Heart left ventricle (tissue), 16 donors: ENCODE results near the gene CNTFR. TPM values are rescaled to one million over a fixed set of nuclear protein-coding genes. Genes with fewer than 3 reads are reported as not detected.
A peak's percentile ranks its signal among the peaks of the same experiment; 100 is the strongest.

Source experiments
- ATAC-seq, 4 donors: fragments of 200-7000 bp; cut with Tn5 transposase; one replicate each; pipeline ENCODE4 v1.9.1; 2020 to 2022; ENCODE audit warnings: moderate library complexity in 4 of 4, mild to moderate bottlenecking in 3 of 4, moderate number of reproducible peaks in 1 of 4
- DNase-seq, 5 donors: peaks; one replicate each; pipeline ENCODE4 v3.0.0-alpha.2; 2020
- H3K27ac ChIP-seq, 12 donors: fragments of 200-600 bp; sonication (generic) in 4 of 12; one replicate each; pipeline versions ENCODE4 v1.5.0 to v1.8.0; 2016 to 2022; ENCODE audit warnings: mild to moderate bottlenecking in 2 of 12
- H3K27me3 ChIP-seq, 9 donors: fragments of 200-600 bp; sonication (generic) in 2 of 9; one replicate each; pipeline versions ENCODE4 v1.5.1 to v1.8.0; 2016 to 2022; ENCODE audit warnings: mild to moderate bottlenecking in 3 of 9
- H3K36me3 ChIP-seq, 9 donors: fragments of 200-600 bp; sonication (generic) in 2 of 9; one replicate each; pipeline versions ENCODE4 v1.5.0 to v1.8.0; 2018 to 2022; ENCODE audit warnings: mild to moderate bottlenecking in 2 of 9
- H3K4me1 ChIP-seq, 12 donors: fragments of 200-600 bp; sonication (generic) in 4 of 12; one replicate each; pipeline versions ENCODE4 v1.5.0 to v1.8.0; 2016 to 2022; ENCODE audit warnings: mild to moderate bottlenecking in 3 of 12
- H3K4me3 ChIP-seq, 12 donors: fragments of 200-600 bp; sonication (generic) in 4 of 12; one replicate each; pipeline versions ENCODE4 v1.5.0 to v1.8.0; 2017 to 2022; ENCODE audit warnings: mild to moderate bottlenecking in 9 of 12, moderate library complexity in 4 of 12
- H3K9me3 ChIP-seq, 12 donors: fragments of 200-600 bp; sonication (generic) in 4 of 12; one replicate each; pipeline versions ENCODE4 v1.5.0 to v1.8.0; 2016 to 2022; ENCODE audit warnings: mild to moderate bottlenecking in 1 of 12
- CTCF ChIP-seq, 12 donors: fragments of 200-600 bp; sonication (generic) in 4 of 12; IDR thresholded peaks; one replicate each; pipeline versions ENCODE4 v1.5.0 to v1.8.0; 2018 to 2022; ENCODE audit warnings: antibody characterized with exemption in 12 of 12, mild to moderate bottlenecking in 5 of 12
- POLR2A ChIP-seq, 2 donors: fragments of 450-650 bp; IDR thresholded peaks; one replicate each; pipeline ENCODE4 v1.6.1; 2017; ENCODE audit warnings: antibody characterized with exemption in 2 of 2, mild to moderate bottlenecking in 2 of 2, moderate library complexity in 2 of 2
- WGBS, 4 donors: extraction: QIAGEN DNeasy Blood & Tissue Kit in 2 of 4; methylation state at CpG; one replicate each; pipeline versions ENCODE4 v1.1.5 to v1.1.7; 2013 to 2018; 5-methylcytosine and 5-hydroxymethylcytosine counted together
- intact Hi-C, 10 donors: fragments of 100-400 bp; cut with DNase I; formaldehyde crosslinking; loops; one replicate each; pipeline versions ENCODE4 v1.11.1 to v1.14.2; 2022
- polyA plus RNA-seq, 2 donors: library from polyadenylated mRNA; stranded (reverse); fragments of 200-250 nt; gene quantifications; one replicate each; pipeline ENCODE4 v1.2.3, GENCODE V29; 2013
- total RNA-seq, 9 donors: library from RNA; depleted of rRNA in 2 of 9; stranded (reverse); fragments of >200 nt in 2 of 9; fragmentation: NEBNext Ultra II Directional in 3 of 9; extraction: Animal tissue kit (Norgen Biotek cat#: 25700) in 3 of 9; gene quantifications; one replicate each; pipeline versions ENCODE4 v1.1.0 to v1.2.4, GENCODE V29; 2016 to 2023
- donor health status: ischemic (EF 13 %, LVEDD 7.1; RV severe dilation, severe dysfunction).
- donor health status: healthy with polysubstance abuse.
- donor health status: DM: no; HTN: yes; CAD: no.
- donor health status: DM: no; HTN: no; CAD: no.
- donor health status: ischemic (EF 25% LVEDD 6.9; RV normal size, moderate dysfunction).
- donor health status: ischemic (EF 25% LVEDD 5.7; RV mildly dilated, moderate dysfunction).
- donor health status: healthy.
- donor health status: DM: yes; HTN: yes; CAD: no.
- donor health status: ischemic (EF 35%, LVEDD 5.7; RV mildly dilated, moderate dysfunction).
- donor health status: nonischemic (EF 11% LVEDD 7.7; RV severe dilation, severe dysfunction).
- donor health status: DM: yes; HTN: yes; CAD: no.
- donor health status: PGD.
- donor health status: ischemic (EF 29% LVEDD 5.4; RV normal size, mild dysfunction).
- donor health status: nonischemic (EF 23%, LVEDD 6.1; RV moderate dilation, normal function).

The CNTFR gene
- total and polyA plus RNA-seq, 11 donors: 0.43 to 9.8 (median 2.0) TPM

GRCh38 chr9:34588671-34589635 is 571 bp downstream of the CNTFR start:
- Histone ChIP-seq H3K36me3 (no peaks in the 10 kb centered on the region), H3K4me3 (peak overlapping the region in 10 of 12 donors; percentile 44 to 63 (median 53)), H3K27ac (no peak overlapping the region), H3K4me1 (peaks cover 0 to 50% (median 28%) of the 10 kb centered on the region in 12 donors), H3K27me3 (peaks cover 8 to 90% (median 13%) of the 10 kb centered on the region in 9 donors), H3K9me3 (no peaks in the 10 kb centered on the region)
- DNase-seq (no peak), ATAC-seq (no peak)
- intact Hi-C loops: no loop called here
- TF ChIP-seq POLR2A (IDR thresholded peaks at IDR 0.05) (no peak), CTCF (IDR thresholded peaks at IDR 0.05) (no peak)
- WGBS, 4 donors: 2 to 3% (median 3%) methylated on average over 46 to 86 of the region's 86 CpGs

- H3K36me3 ChIP-seq: no peaks in the 10 kb centered on the region
- no peak for DNase-seq
- WGBS, 4 donors: 65 to 100% (median 77%) methylated on average over 1 to 2 of the region's 2 CpGs
- peaks cover 0 to 36% (median 18%) of the 10 kb centered on the region in 12 donors for H3K4me1 ChIP-seq
- H3K27ac ChIP-seq: no peak overlapping the region
- no peaks in the 10 kb centered on the region for H3K9me3 ChIP-seq
- intact Hi-C loops: no loop called here
- no peak for ATAC-seq
- no peak for TF ChIP-seq CTCF (IDR thresholded peaks at IDR 0.05)
- no peak overlapping the region for H3K4me3 ChIP-seq
- H3K27me3 ChIP-seq: peaks cover 8 to 77% (median 13%) of the 10 kb centered on the region in 9 donors
Measured at GRCh38 chr9:34587271-34587670, 2.3 kb downstream of the CNTFR start.

- Histone ChIP-seq H3K27me3 (peaks cover 8 to 72% (median 13%) of the 10 kb centered on the region in 9 donors), H3K4me3 (no peak overlapping the region), H3K4me1 (peaks cover 0 to 27% (median 13%) of the 10 kb centered on the region in 12 donors), H3K9me3 (no peaks in the 10 kb centered on the region), H3K36me3 (no peaks in the 10 kb centered on the region), H3K27ac (no peak overlapping the region)
- DNase-seq (no peak), ATAC-seq (no peak)
- no peak for TF ChIP-seq POLR2A (IDR thresholded peaks at IDR 0.05)
- TF ChIP-seq CTCF (IDR thresholded peaks at IDR 0.05): no peak
- intact Hi-C loops: no loop called here
- 48 to 52% (median 49%) methylated on average over 10 to 11 of the region's 11 CpGs for WGBS, 4 donors
Measured at GRCh38 chr9:34585946-34586669, 3.4 kb downstream of the CNTFR start.

DNA sequence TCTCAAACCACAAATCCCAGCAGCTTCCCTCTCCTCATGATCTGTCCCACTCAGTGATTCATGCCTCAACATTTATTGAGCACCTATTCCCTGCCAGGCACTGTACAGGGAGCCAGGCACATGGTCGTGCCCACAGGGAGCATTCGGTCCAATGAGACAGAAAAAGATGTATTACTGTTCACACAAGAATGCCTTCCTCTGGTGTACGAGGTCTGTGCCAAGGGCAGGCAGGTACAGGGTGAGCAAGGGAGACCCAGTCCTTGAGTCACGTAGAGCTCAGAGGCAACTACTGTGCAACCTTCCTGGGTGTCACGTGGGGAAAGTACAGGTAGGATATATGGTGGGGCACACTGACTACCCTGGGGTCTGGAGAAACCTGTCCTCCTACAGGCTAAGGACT is 4.6 kb downstream of the CNTFR start:
- H3K4me1 ChIP-seq: peaks cover 0 to 15% (median 5%) of the 10 kb centered on the region in 12 donors
- WGBS, 4 donors: 80 to 90% (median 83%) methylated on average over 4 to 5 of the region's 5 CpGs
- ATAC-seq: no peak

More for the DNA sequence above, 4.6 kb downstream of the CNTFR start:
- Histone ChIP-seq H3K9me3 (no peaks in the 10 kb centered on the region), H3K4me3 (no peak overlapping the region), H3K27me3 (peaks cover 7 to 72% (median 11%) of the 10 kb centered on the region in 9 donors), H3K36me3 (no peaks in the 10 kb centered on the region), H3K27ac (no peak overlapping the region)
- intact Hi-C loops: no loop called here
- TF ChIP-seq POLR2A (IDR thresholded peaks at IDR 0.05) (no peak), CTCF (IDR thresholded peaks at IDR 0.05) (no peak)
- no peak for DNase-seq
